GM18858 (cell line): ENCODE results near the gene RASGEF1C.

Experiments
- ATAC-seq: cut with Tn5 transposase; IDR thresholded peaks from one replicate; pipeline ENCODE4 v1.9.1; 2021; ENCODE audit not compliant: unreplicated experiment

Gene RASGEF1C

GRCh38 chr5:180161420-180162303 lies 47.3 kb downstream of the RASGEF1C start:
- no peak for ATAC-seq

- ATAC-seq, result no peak
These were observed 48.2 kb downstream of the RASGEF1C start for GRCh38 chr5:180160789-180161188.

DNA sequence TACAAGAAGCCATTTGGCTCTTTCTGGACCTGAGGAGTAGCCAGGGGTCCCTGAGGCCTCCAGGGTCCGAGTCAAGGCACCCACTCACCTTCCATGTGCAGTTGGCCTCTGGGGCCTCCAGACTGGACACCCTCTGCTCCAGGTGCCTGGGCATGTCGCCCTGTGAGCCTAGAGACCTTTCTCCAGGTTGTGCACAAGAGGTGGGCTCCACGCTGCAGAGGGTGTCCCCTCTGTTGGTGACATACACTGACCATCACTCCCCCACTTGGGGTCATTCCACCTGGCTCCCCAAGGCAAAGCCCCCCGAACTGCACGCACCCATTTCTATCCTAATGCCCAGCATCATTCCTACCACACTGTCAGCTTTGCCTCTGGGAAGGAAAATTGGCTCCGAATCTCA lies 48.8 kb downstream of the RASGEF1C start:
- ATAC-seq, result no peak

- ATAC-seq, result no peak
These were observed 49.3 kb downstream of the RASGEF1C start for GRCh38 chr5:180159756-180160155.

GRCh38 chr5:180157866-180158265 lies 51.1 kb downstream of the RASGEF1C start:
- ATAC-seq, result no peak

GRCh38 chr5:180156141-180156540 lies 52.9 kb downstream of the RASGEF1C start:
- no peak for ATAC-seq

GRCh38 chr5:180155365-180155926 lies 53.6 kb downstream of the RASGEF1C start:
- ATAC-seq, result no peak

- no peak for ATAC-seq
These were observed 54.1 kb downstream of the RASGEF1C start for GRCh38 chr5:180154821-180155364.

DNA sequence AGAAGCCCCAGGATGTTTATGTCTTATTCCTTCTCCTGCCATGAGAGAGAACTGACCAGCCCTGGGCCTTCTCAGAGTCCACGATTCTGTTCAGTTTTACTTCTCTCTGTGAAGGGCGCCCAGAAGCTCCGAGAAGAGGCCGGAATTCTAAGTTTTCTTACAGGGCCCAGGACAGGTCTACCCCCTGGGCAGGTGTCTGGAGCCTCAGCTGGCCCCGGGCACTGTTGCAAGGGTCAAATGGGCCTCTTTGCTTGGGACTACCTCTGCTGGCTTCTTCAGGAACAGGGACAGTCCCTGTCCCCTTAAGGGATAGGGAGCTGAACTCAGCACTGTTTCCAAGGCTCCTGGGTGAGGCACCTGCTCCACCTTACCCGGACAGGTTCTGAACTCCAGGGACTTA lies 55.0 kb downstream of the RASGEF1C start:
- ATAC-seq, result no peak

GRCh38 chr5:180153099-180153498 lies 55.9 kb downstream of the RASGEF1C start:
- ATAC-seq, result no peak

DNA sequence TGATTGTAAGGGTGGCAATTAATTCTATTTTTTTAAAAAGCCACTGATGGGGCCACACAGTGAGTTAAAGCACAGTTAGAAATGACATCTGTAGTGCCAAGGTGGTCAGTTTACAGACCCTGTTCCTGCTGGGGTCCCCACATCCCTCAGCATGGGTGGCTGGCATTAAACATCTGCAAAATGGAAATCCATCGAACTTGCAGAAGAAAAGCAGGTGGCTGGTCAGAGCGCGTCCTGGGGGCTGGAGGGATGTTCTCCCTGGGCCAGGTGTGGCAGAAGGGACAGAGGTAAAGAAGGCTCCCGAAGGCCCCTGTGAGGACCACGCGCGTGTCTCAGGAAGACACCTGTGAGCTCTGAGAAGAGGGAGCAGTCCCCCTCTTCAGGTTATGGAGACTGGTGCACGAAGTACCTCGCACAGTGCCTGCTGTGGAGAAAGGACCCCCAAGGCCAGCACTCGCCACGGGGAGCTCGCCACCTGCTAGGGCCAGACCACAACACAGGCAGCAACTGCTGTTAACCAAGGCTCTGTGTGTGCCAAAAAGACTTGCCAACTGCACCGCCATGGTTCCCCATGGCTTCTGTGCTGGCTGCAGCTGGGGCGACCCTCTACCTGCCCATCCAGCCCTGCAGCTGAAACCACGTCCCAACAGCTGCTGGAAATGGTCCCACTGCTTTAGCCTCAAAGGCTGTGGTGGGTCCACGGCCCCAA lies 65.2 kb downstream of the RASGEF1C start:
- ATAC-seq, result no peak

- no peak for ATAC-seq
These were observed 66.0 kb downstream of the RASGEF1C start for GRCh38 chr5:180142824-180143610.

DNA sequence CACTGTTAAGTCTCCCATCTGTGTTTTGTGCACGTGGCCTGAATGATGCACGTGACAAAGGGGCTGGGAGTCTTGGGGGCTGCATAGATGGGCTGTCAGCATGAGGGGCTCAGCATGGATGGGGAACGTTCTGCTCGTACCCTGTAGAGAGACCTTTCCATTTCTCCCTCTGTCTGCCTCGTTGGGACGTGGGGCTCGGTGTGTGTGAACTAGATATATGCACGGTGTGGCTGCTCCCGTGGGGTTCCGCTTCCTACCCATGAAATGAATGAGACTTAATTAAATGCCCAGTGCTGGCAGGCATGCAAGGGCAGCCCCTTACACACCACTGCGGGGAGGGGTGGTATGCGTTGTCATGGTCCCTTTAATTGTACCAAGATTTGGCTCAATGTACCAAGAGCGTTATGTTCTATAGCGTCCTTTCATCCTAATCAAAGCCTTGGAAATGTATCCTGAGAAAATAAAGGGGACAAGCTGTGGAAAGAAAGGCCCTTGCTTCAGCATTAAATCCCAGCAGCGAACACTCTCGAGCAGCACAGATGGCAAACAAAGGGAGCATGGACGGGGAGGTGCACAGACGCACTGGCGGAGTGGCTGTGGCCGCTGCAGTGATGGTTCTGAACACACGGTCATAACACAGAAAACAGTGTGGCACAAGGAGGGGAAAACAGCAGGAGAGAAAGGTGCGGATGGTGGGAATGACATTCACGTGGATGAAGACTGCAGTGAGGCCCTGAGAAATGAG lies 66.8 kb downstream of the RASGEF1C start:
- ATAC-seq, result no peak

DNA sequence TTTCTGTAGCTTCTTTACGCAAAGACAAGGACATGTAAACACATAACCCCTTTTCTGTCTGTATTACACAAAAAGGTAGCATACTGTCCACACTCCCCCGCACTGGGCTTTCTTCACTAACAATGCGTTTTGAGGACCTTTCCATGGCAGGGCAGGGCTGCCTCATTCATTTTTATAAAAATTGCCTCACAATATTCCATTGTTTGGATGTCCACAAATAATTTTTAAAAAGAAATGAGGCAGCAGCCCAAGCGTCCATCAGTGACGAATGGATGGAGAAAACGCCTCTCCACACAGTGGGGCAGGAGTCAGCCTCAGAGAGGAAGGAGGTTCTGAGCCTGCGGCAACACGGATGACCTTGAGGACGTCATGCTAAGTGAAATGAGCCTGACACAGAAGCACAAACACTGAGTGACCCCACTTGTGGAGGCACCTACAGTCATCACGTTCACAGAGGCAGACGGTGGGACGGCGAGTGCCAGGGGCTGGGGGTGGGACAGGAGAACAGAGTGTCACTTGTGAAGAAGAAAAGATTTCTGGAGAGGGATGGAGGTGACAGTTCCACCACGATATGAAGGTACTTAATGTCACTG lies 67.8 kb downstream of the RASGEF1C start:
- ATAC-seq, result no peak

- ATAC-seq, result no peak
These were observed 68.4 kb downstream of the RASGEF1C start for GRCh38 chr5:180140571-180140970.

DNA sequence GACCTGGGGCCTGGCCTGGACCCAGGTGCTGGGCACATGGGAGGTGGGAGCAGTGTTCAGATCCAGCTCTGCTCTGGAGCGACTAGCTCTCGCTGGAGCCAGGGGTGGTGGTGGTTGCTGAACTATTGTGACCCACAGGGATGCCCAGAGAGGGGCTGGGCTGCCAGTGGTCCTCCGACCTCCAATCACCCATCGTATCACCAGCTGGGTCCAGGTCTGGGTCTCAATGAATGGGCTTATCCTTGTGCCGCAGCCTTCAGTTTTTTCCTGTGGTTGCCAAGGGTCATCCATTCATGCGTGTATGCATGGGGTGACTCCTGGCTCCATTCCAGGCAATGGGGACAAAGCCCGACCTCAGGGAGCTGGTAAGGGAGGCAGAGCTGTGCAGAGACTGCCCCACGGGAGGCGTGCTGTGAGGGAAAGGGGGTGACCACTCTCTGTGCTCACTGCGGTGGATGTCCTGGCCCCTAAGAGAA lies 68.9 kb downstream of the RASGEF1C start:
- no peak for ATAC-seq

DNA sequence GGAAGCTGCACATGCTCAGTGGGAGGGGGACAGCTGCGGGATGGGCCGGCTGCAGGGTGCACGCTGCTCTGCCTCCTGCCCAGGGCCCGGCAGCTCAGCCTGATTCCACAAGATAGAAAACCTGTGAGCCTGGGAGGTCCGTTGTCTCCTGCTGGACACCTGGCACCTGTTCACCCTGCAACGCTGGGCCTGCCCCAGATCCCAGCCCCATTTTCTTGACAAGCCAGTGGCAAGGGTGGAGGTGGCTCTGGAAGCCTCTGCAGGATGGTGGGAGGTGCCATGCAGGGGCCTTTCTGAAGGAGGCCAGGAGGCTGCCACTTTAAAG lies 69.3 kb downstream of the RASGEF1C start:
- ATAC-seq, result no peak

DNA sequence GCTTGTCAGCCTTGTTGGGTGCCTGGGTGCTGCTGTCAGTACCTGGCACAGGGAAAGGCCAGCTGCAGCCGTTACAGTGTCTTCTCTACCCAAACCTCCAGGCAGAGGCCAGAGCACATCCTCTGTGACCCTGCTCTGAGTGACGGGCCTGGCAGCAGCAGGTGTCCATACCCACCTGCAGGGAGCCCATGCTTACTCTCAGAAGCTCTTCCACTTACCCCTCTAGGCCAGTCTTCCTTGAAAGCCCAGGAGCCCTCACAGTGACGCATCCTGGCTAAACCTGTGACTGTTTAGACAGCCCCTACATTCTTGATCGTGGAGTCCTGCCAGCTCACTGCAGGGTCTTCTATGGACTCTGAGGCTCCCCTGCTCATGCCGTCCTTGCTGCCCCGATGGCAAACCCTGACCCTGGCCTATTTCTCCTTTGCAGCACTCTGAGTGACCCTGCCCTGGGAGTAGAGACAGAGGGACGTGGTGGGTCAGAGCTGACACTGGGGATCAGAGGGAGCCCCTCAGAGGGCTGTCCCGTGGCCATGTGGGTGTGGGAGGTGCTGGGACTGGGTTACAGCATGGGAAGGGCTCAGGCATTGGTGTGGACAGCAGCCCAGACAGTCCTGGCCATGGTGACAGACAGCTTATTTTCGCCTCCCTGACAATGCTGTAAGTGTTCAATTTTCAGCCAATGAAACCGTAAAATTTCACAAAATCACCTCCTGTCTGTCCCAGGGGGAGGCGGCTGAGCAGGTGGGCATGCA lies 69.9 kb downstream of the RASGEF1C start:
- ATAC-seq, result no peak
